IPS-20b (cell line): ENCODE measurements around the gene STUM.

Experiments used
- H3K27ac ChIP-seq: one replicate; pipeline ENCODE4 v1.5.1; 2013; ENCODE audit warnings: low read length
- H3K27me3 ChIP-seq: 2 replicates; pipeline ENCODE4 v1.6.1; 2013; ENCODE audit warnings: mild to moderate bottlenecking, low read length, inconsistent platforms; ENCODE audit not compliant: insufficient read depth
- H3K36me3 ChIP-seq: 2 replicates; pipeline ENCODE4 v1.6.1; 2013; ENCODE audit warnings: low read depth, mild to moderate bottlenecking, inconsistent platforms, low read length, moderate library complexity; ENCODE audit not compliant: insufficient read depth
- H3K4me1 ChIP-seq: 2 replicates; pipeline ENCODE4 v1.6.1; 2013; ENCODE audit warnings: mild to moderate bottlenecking, control low read depth, inconsistent platforms, low read length, moderate library complexity; ENCODE audit not compliant: insufficient read depth
- H3K4me3 ChIP-seq: 2 replicates; pipeline ENCODE4 v1.5.1; 2013; ENCODE audit warnings: mild to moderate bottlenecking, low read length, inconsistent platforms
- H3K9ac ChIP-seq: 2 replicates; pipeline ENCODE4 v1.6.1; 2013; ENCODE audit warnings: low read depth, mild to moderate bottlenecking, inconsistent platforms, low read length, moderate library complexity
- H3K9me3 ChIP-seq: 2 replicates; pipeline ENCODE4 v1.6.1; 2013; ENCODE audit warnings: mild to moderate bottlenecking, low read depth, low read length, inconsistent platforms; ENCODE audit not compliant: insufficient read depth

The STUM gene

GRCh38 chr1:226602186-226603021 lies 53.8 kb downstream of the STUM start:
- H3K27me3 ChIP-seq = no peaks in the 10 kb centered on the region
- no peaks in the 10 kb centered on the region for H3K9me3 ChIP-seq
- no peak overlapping the region for H3K9ac ChIP-seq
- H3K27ac ChIP-seq = no peak overlapping the region
- H3K36me3 ChIP-seq = no peaks in the 10 kb centered on the region
- H3K4me1 ChIP-seq = peaks cover 7% of the 10 kb centered on the region
- no peak overlapping the region for H3K4me3 ChIP-seq

GRCh38 chr1:226603022-226603857 lies 54.7 kb downstream of the STUM start:
- H3K9me3 ChIP-seq = no peaks in the 10 kb centered on the region
- no peak overlapping the region for H3K4me3 ChIP-seq
- no peak overlapping the region for H3K27ac ChIP-seq
- peaks cover 7% of the 10 kb centered on the region for H3K4me1 ChIP-seq
- H3K27me3 ChIP-seq = no peaks in the 10 kb centered on the region
- no peaks in the 10 kb centered on the region for H3K36me3 ChIP-seq
- no peak overlapping the region for H3K9ac ChIP-seq

- Histone ChIP-seq H3K9ac (no peak overlapping the region), H3K36me3 (no peaks in the 10 kb centered on the region), H3K27me3 (no peaks in the 10 kb centered on the region), H3K4me1 (peaks cover 7% of the 10 kb centered on the region), H3K9me3 (no peaks in the 10 kb centered on the region), H3K4me3 (no peak overlapping the region), H3K27ac (no peak overlapping the region)
Measured at GRCh38 chr1:226603858-226604559, 55.4 kb downstream of the STUM start.

- peaks cover 7% of the 10 kb centered on the region for H3K4me1 ChIP-seq
- no peaks in the 10 kb centered on the region for H3K9me3 ChIP-seq
- no peak overlapping the region for H3K4me3 ChIP-seq
- H3K36me3 ChIP-seq = no peaks in the 10 kb centered on the region
- H3K9ac ChIP-seq = no peak overlapping the region
- H3K27ac ChIP-seq = no peak overlapping the region
- no peaks in the 10 kb centered on the region for H3K27me3 ChIP-seq
Measured at GRCh38 chr1:226604560-226605317, 56.2 kb downstream of the STUM start.

GRCh38 chr1:226605318-226605950 lies 56.9 kb downstream of the STUM start:
- Histone ChIP-seq H3K9ac (no peak overlapping the region), H3K4me1 (peaks cover 7% of the 10 kb centered on the region), H3K27ac (no peak overlapping the region), H3K27me3 (no peaks in the 10 kb centered on the region), H3K4me3 (no peak overlapping the region), H3K9me3 (no peaks in the 10 kb centered on the region), H3K36me3 (no peaks in the 10 kb centered on the region)

GRCh38 chr1:226606311-226607267 lies 58.0 kb downstream of the STUM start:
- H3K36me3 ChIP-seq = no peaks in the 10 kb centered on the region
- H3K4me1 ChIP-seq = peaks cover 7% of the 10 kb centered on the region
- H3K4me3 ChIP-seq = no peak overlapping the region
- no peaks in the 10 kb centered on the region for H3K9me3 ChIP-seq
- H3K9ac ChIP-seq = no peak overlapping the region
- no peaks in the 10 kb centered on the region for H3K27me3 ChIP-seq
- no peak overlapping the region for H3K27ac ChIP-seq

GRCh38 chr1:226607268-226607660 lies 58.7 kb downstream of the STUM start:
- peaks cover 7% of the 10 kb centered on the region for H3K4me1 ChIP-seq
- H3K27ac ChIP-seq = no peak overlapping the region
- H3K9me3 ChIP-seq = no peaks in the 10 kb centered on the region
- no peak overlapping the region for H3K4me3 ChIP-seq
- H3K9ac ChIP-seq = no peak overlapping the region
- no peaks in the 10 kb centered on the region for H3K27me3 ChIP-seq
- no peaks in the 10 kb centered on the region for H3K36me3 ChIP-seq

- Histone ChIP-seq H3K9me3 (no peaks in the 10 kb centered on the region), H3K36me3 (no peaks in the 10 kb centered on the region), H3K27ac (no peak overlapping the region), H3K27me3 (no peaks in the 10 kb centered on the region), H3K9ac (no peak overlapping the region), H3K4me3 (no peak overlapping the region), H3K4me1 (peaks cover 7% of the 10 kb centered on the region)
Measured at GRCh38 chr1:226607821-226608220, 59.3 kb downstream of the STUM start.

- Histone ChIP-seq H3K27ac (no peak overlapping the region), H3K36me3 (no peaks in the 10 kb centered on the region), H3K9ac (no peak overlapping the region), H3K4me3 (no peak overlapping the region), H3K4me1 (peaks cover 7% of the 10 kb centered on the region), H3K9me3 (no peaks in the 10 kb centered on the region), H3K27me3 (no peaks in the 10 kb centered on the region)
Measured at GRCh38 chr1:226608699-226609505, 60.3 kb downstream of the STUM start.
